DMS 273 treated with DMSO at 0.1 percent for 48 hours (cell line): Measurements from ENCODE around the gene COPZ2.
"Not testable (repeated sequence)": the region's sequence is repeated elsewhere in the genome, so short reads cannot be mapped to it uniquely, and the experiment has no call there.

Source experiments
- DNase-seq: peaks from one replicate; lab custom pipeline; 2025; lab: John Stamatoyannopoulos, UW

COPZ2 gene

GRCh38 chr17:48055531-48056245 is 18.1 kb upstream of the COPZ2 start:
- DNase-seq, result no peak

DNA sequence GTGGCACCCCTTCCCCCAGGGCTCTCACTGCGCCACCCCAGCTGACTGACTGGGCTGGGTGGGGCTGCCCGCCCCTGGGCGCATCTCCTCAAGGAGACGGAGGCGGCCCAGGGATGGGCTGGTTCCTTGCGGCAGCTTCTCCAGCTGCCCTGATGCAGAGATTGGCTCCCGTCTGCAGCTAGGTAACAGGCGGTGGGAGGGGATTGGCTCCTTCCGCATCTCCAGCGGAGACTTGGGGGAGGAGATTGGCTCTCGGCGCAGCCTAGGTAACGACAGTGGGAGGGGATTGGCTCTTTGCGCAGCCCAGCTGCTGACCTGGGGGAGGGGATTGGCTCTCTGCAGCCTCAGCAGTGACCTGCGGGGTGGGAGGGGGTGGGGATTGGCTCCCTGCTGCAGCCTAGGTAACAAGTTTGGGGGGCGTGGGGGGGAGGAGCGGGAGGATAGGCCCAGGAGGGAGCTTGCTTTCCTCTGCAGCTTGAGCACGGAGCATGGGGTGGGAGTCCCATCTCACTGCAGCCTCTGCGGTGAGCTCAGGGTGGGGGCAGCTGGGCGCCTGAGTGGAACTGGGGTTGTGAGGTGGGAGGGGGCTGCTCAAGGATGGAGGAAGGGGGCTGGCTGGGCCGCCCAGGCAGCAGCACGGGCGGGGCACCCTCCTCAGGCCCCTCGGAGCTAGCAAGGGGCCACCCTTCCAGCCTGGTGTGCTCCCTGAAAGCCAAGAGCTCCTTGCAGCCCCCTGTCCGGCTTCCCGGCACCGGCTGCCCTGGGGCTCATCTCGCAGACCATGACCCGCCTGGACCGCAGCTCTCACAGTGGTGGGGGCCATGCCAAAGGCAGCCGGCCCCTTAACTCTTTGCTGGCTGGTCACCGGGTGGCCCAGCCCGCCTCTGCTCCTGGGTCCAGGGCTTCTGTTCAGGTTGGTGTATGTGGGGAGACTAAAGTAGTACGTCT is 16.9 kb upstream of the COPZ2 start:
- no peak for DNase-seq

GRCh38 chr17:48053758-48054237 is 16.2 kb upstream of the COPZ2 start:
- DNase-seq, result no peak

GRCh38 chr17:48052956-48053757 is 15.6 kb upstream of the COPZ2 start:
- DNase-seq, result peak; percentile 47

DNA sequence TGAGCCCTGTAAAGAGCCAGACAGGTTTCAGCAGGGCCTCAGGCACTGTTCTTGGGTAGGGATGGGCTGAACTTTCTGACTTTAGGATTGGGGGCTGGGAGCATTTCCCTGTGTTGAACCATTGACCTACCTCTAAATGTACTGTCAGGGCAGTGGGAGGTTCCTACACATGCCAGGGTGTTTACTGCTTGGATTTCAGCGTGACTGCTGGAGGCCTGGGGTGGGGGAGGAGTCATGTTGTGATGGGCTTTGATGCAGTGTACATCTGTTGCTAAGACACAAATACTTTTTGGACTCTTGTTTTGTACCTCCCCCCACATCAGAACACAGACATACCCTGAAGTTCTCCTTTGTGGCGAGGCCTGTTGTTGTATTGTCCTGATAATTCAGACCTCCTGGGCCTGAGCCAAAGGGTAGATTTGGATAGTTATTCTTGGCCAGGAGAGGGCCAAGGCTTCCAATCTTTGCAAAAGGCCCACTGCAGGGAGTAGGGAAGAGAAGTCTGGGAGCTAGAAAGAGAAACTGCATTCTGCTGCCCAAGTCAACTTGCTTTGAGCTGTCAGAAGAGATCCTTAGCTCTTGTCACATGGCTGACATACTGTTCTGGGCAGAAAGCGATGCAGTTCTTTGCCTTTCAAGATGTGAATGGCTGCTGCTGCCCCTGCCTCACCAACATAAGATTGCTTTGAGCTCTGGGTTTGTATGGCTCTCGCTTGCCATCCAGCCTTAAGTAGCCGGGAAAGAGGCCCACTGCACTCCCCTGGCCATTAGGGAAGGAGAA is 14.3 kb upstream of the COPZ2 start:
- no peak for DNase-seq

DNA sequence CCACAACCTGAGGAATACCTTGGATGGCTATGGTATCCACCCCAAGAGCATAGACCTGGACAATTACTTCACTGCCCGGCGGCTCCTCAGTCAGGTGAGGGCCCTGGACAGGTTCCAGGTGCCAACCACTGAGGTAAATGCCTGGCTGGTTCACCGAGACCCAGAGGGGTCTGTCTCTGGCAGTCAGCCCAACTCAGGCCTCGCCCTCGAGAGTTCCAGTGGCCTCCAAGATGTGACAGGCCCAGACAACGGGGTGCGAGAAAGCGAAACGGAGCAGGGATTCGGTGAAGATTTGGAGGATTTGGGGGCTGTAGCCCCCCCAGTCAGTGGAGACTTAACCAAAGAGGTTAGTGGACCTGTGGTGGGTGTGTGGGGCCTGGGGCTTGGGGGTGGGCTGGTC is 13.7 kb upstream of the COPZ2 start:
- DNase-seq, result no peak

GRCh38 chr17:48048384-48049126 is 11.0 kb upstream of the COPZ2 start:
- DNase-seq, result peak; percentile 68

- peak; percentile 99 for DNase-seq
These were observed 10.3 kb upstream of the COPZ2 start, which contains the start of gene NFE2L1 for GRCh38 chr17:48047741-48048383. Gene NFE2L1, plus strand, starts transcription at chr17:48048359. Its CDS starts 2,760 bp downstream, at chr17:48051119.

GRCh38 chr17:48047113-48047740 is 9.6 kb upstream of the COPZ2 start:
- DNase-seq, result no peak

DNA sequence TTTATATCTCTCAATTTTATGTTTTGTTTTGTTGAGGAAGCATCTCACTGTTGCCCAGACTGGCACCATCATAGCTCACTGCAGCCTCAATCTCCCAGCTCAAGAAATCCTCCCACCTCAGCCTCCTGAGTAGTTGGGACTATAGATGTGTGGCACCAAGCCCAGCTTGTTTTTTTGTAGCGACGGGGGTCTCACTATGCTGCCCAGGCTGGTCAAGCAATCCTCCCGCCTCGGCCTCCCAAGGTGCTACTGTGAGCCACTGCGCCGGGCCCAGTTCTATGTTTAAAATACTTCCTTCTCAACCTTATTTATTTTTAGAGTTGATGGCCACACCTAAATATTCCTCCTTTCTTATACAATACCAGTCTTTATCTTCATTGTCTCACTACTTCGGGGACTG is 8.7 kb upstream of the COPZ2 start:
- no peak for DNase-seq

- no peak for DNase-seq
These were observed 7.9 kb upstream of the COPZ2 start for GRCh38 chr17:48045316-48046001.

GRCh38 chr17:48044851-48045250 is 7.3 kb upstream of the COPZ2 start:
- DNase-seq, result no peak

DNA sequence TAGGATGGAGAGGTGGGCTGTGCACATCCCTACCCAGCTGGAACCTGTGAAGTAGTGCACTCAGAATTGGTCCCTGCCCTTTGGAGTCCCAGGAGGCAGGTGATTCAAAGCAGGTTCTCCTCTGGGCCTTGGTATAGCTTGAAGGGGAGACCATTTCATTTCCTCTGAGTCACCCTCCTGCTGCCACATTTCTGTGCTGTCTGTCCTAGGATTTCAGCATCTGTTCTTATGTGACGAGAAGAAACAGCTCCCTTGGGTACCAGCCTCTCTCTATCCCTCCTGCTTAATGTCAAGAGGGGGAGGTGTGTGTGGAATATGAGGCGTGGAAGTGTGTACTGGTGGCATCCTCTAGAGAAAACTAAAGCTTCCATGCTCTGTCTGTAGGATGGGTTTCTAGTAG is 5.6 kb upstream of the COPZ2 start:
- DNase-seq, result no peak

DNA sequence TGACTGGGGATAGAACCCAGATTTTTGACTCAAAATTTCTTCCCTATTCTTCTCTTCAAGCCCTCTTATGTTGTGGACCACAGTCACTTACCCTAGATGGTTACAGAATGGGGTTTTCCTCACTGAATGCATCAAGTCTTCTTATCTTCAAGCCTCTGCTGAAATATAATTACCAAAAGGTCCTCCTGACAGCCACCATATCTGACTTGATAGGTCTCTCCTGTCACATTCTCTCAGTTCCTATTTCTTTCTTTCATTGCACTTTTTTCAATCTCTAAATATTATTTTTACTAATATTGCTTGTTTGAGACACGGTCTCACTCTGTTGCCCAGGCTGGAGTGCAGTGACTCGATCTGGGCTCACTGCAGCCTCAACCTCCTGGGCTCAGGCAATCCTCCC is 1.1 kb upstream of the COPZ2 start:
- DNase-seq, result no peak

DNA sequence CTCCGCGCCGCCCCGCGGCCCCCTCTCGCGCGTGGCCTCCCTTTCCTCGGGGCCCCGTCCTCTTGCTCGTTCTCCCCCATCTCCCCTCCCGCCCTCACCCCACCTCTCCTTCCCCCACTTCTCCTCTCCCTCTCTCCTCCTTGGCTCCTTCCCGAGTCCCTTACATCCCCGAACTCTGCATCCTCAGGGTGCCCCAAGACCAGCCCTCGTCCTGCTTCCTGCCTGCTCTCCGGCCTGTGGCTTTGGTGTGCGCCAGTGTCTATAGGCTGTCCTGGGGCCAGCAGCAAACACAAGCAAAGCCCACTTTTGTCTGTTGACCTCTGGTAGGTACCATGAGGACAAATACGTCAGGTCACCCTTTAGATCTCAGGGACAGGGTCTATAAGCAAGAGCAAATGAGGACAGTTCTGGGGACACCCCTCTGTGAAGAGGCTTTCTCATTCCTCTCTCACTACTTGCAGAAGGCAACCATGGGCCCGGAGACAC is 284 bp upstream of the COPZ2 start:
- DNase-seq, result no peak

- no peak for DNase-seq
These were observed 933 bp downstream of the COPZ2 start for GRCh38 chr17:48036693-48037035.

GRCh38 chr17:48034734-48035133 is 2.9 kb downstream of the COPZ2 start:
- DNase-seq, result not testable (repeated sequence)

DNA sequence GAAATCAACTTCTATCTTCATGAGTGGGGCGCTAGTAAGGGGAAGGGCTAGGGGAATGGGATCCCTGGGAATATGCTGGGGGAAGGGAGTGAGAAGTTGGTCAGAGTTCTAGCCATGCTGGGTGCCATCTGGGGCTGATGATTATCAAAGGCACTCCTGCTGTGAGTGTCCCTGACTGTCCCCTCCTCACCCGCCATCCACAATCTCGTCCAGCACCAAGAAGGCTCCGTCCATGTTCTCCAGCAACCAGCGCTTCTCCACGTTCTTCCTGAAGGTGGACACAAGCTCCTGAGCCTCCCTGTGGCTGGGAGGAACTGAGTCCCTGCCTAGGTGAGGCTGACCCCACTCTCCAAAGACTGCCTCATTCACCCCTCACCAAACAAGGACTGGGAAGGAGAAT is 5.6 kb downstream of the COPZ2 start:
- DNase-seq, result no peak

DNA sequence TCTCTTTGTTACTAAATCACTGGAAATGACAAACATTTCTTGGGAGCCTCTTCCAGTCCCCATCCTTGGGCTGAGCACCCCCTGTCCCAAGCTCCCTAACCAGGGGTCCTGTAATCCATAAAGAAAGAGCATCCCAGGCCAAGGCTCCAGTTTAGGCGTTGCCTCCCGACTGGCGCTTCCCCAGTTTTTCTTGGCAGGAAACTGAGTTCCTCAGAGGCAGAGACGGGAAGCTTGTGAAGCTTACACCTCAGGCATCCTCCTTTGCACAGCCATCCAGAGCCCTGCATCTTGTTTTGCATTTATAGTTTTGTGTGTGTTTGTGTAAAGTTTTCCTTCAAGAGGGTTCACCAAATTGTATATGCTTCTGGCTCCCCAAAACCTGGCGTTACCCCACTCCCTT is 7.1 kb downstream of the COPZ2 start:
- no peak for DNase-seq
